HepG2 (cell line): ENCODE measurements around the gene CD300LG. TPM values are rescaled to one million over a fixed set of nuclear protein-coding genes. Genes with fewer than 3 reads are reported as not detected.

ENCODE experiments used
- ATAC-seq: fragments of 200-7000 bp; cut with Tn5 transposase; 3 replicates; pipeline ENCODE4 v1.9.1; 2020; ENCODE audit warnings: mild to moderate bottlenecking, moderate library complexity
- BruUV-seq: library from RNA; stranded (reverse); fragments of 400-500 nt; replicated peaks from 2 replicates; lab custom pipeline; 2021; lab: Mats Ljungman, UMichigan
- CTCF ChIA-PET: fragments of 300-600 bp; formaldehyde crosslinking; extraction: SDS; loops from one replicate; lab custom pipeline; 2021; ENCODE audit warnings: low total read pairs, inconsistent platforms, low intra/inter-chr PET ratio; lab: Yijun Ruan, JAX
- POLR2A ChIA-PET: fragments of 350-600 bp; sonication (Branson Sonifier 250); formaldehyde crosslinking; loops from one replicate; lab custom pipeline; 2020; ENCODE audit warnings: antibody characterized with exemption, inconsistent platforms; lab: Yijun Ruan, JAX
- DNase-seq: peaks from one replicate; pipeline ENCODE4 v3.0.0-alpha.2; 2015; ENCODE audit warnings: low spot score
- FAIRE-seq: peaks from 3 replicates; lab custom pipeline; 2011; peaks lifted over from hg19 to GRCh38; lab: Jason Lieb, UNC
- H2AFZ ChIP-seq: one replicate; pipeline ENCODE4 v1.6.1; 2011; ENCODE audit warnings: low read length, inconsistent platforms
- H3K27ac ChIP-seq: fragments of 300-600 bp; 3 replicates; pipeline ENCODE4 v1.8.0; 2011; ENCODE audit warnings: mixed run types, mild to moderate bottlenecking, mixed read lengths, low read length, inconsistent platforms; ENCODE audit not compliant: insufficient read depth; ENCODE audit errors: extremely low read length
- H3K27me3 ChIP-seq, 2 experiments: fragments of 200-600 bp in 1 of 2; 2 replicates in 1 of 2; 3 replicates in 1 of 2; pipeline versions ENCODE4 v1.6.0 to v1.8.0; 2011; ENCODE audit warnings: low read length in 2 of 2, mild to moderate bottlenecking in 2 of 2, moderate library complexity in 2 of 2, inconsistent platforms in 1 of 2; ENCODE audit not compliant: insufficient read depth in 2 of 2, control insufficient read depth in 1 of 2
- H3K36me3 ChIP-seq, 2 experiments: fragments of 200-600 bp in 1 of 2; replicated peaks in 1 of 2; 2 replicates in 1 of 2; 3 replicates in 1 of 2; pipeline versions ENCODE4 v1.5.1 to v1.8.0; 2011; ENCODE audit warnings: low read length in 2 of 2, inconsistent platforms in 1 of 2; ENCODE audit not compliant: insufficient read depth in 2 of 2, control insufficient read depth in 1 of 2
- H3K4me1 ChIP-seq: 2 replicates; pipeline ENCODE4 v1.5.1; 2012; ENCODE audit warnings: low read length, inconsistent platforms; ENCODE audit not compliant: insufficient read depth
- H3K4me2 ChIP-seq: 2 replicates; pipeline ENCODE4 v1.6.0; 2011; ENCODE audit warnings: low read depth, low read length, inconsistent platforms
- H3K4me3 ChIP-seq, 3 experiments: fragments of 200-600 bp in 1 of 3; sonication (generic), shearing (Covaris generic) in 1 of 3; replicated peaks in 1 of 3; 2 replicates each; pipeline ENCODE4 v1.5.1; 2011 to 2016; ENCODE audit warnings: low read length in 3 of 3, inconsistent platforms in 2 of 3, low read depth in 2 of 3, mild to moderate bottlenecking in 2 of 3, control low read depth in 1 of 3, mixed read lengths in 1 of 3; ENCODE audit not compliant: insufficient read depth in 1 of 3
- H3K79me2 ChIP-seq: one replicate; pipeline ENCODE4 v1.6.1; 2011; ENCODE audit warnings: low read length, inconsistent platforms; ENCODE audit not compliant: insufficient read depth
- H3K9ac ChIP-seq: 2 replicates; pipeline ENCODE4 v1.6.0; 2011; ENCODE audit warnings: mild to moderate bottlenecking, low read depth, low read length, inconsistent platforms; ENCODE audit not compliant: insufficient read depth
- H3K9me3 ChIP-seq: 2 replicates; pipeline ENCODE4 v1.5.1; 2012; ENCODE audit warnings: mild to moderate bottlenecking, low read length
- H4K20me1 ChIP-seq: 2 replicates; pipeline ENCODE4 v1.6.0; 2011; ENCODE audit warnings: inconsistent platforms, mild to moderate bottlenecking, low read length, moderate library complexity; ENCODE audit not compliant: insufficient read depth
- ARHGAP35 ChIP-seq: sonication (generic); formaldehyde crosslinking; IDR thresholded peaks from 2 replicates; pipeline ENCODE4 v1.9.0; 2022; ENCODE audit warnings: mild to moderate bottlenecking, inconsistent platforms, moderate library complexity, missing genetic modification reagents, borderline replicate concordance
- FOXK1 ChIP-seq: sonication (generic); formaldehyde crosslinking; IDR thresholded peaks from 2 replicates; pipeline ENCODE4 v1.4.0; 2020; ENCODE audit warnings: low read depth, missing genetic modification reagents, borderline replicate concordance
- FOXO4 ChIP-seq: sonication (generic); formaldehyde crosslinking; conservative IDR thresholded peaks from 2 replicates; pipeline ENCODE4 v1.8.1; 2023; ENCODE audit warnings: missing genetic modification reagents
- HCFC1 ChIP-seq: fragments of 150-350 bp; IDR thresholded peaks from 2 replicates; pipeline ENCODE4 v1.6.1; 2014; ENCODE audit warnings: low read depth, low read length
- NAIF1 ChIP-seq: sonication (generic); formaldehyde crosslinking; IDR thresholded peaks from 2 replicates; pipeline ENCODE4 v1.5.0; 2020; ENCODE audit warnings: mild to moderate bottlenecking, missing genetic modification reagents, borderline replicate concordance
- NCOA1 ChIP-seq: sonication (generic); formaldehyde crosslinking; IDR thresholded peaks from 2 replicates; pipeline ENCODE4 v1.9.0; 2021; ENCODE audit warnings: missing genetic modification reagents
- RNF219 ChIP-seq: sonication (generic); formaldehyde crosslinking; IDR thresholded peaks from 2 replicates; pipeline ENCODE4 v1.5.0; 2020; ENCODE audit warnings: mild to moderate bottlenecking, missing genetic modification reagents
- TMF1 ChIP-seq: sonication (generic); formaldehyde crosslinking; IDR thresholded peaks from 2 replicates; pipeline ENCODE4 v1.8.1; 2022; ENCODE audit warnings: low read depth, missing genetic modification reagents
- ZGPAT ChIP-seq: IDR thresholded peaks from 2 replicates; pipeline ENCODE4 v1.6.1; 2016; ENCODE audit warnings: mild to moderate bottlenecking
- ZNF292 ChIP-seq: sonication (generic); formaldehyde crosslinking; IDR thresholded peaks from 2 replicates; pipeline ENCODE4 v1.8.1; 2022; ENCODE audit warnings: mild to moderate bottlenecking, low read depth, missing genetic modification reagents, borderline replicate concordance
- ZNF512 ChIP-seq: sonication (generic); formaldehyde crosslinking; IDR thresholded peaks from 2 replicates; pipeline ENCODE4 v1.4.0; 2020; ENCODE audit warnings: mild to moderate bottlenecking, missing genetic modification reagents
- ZNF674 ChIP-seq: sonication (generic); formaldehyde crosslinking; IDR thresholded peaks from 2 replicates; pipeline ENCODE4 v1.5.0; 2020; ENCODE audit warnings: low read depth, mild to moderate bottlenecking, missing genetic modification reagents
- WGBS: methylation state at CpG from one replicate; pipeline ENCODE4 v1.1.6; 2017; ENCODE audit warnings: low lambda C conversion rate; 5-methylcytosine and 5-hydroxymethylcytosine counted together
- in situ Hi-C: cut with HindIII; loops from 2 replicates; pipeline ENCODE4 v1.10.0; 2017; ENCODE audit warnings: low pct_unique_long_range_greater_than_20kb; ENCODE audit not compliant: extremely low pct_ligation_motif_present
- intact Hi-C: fragments of 100-400 bp; cut with micrococcal nuclease; formaldehyde crosslinking; loops from one replicate; pipeline ENCODE4 v1.10.0; 2022; ENCODE audit not compliant: unreplicated experiment
- polyA plus RNA-seq, 8 experiments: library from polyadenylated mRNA; depleted of rRNA in 3 of 8; stranded (reverse) in 7 of 8; unstranded in 1 of 8; fragments of >200 nt; fragmentation: Illumina TruSeq in 4 of 8; extraction: Trizol in 4 of 8; gene quantifications; 2 replicates each; pipeline versions ENCODE4 v1.2.1 to v1.2.3, GENCODE V29; 2011 to 2016; ENCODE audit warnings: low read depth in 4 of 8, missing spikeins in 1 of 8, mixed read lengths in 1 of 8; ENCODE audit not compliant: insufficient read depth in 1 of 8
- total RNA-seq, 5 experiments: library from RNA; depleted of rRNA; stranded (reverse); fragments of >200 nt; fragmentation: Illumina TruSeq; extraction: Trizol; gene quantifications; 2 replicates each; pipeline ENCODE4 v1.2.3, GENCODE V29; 2016; ENCODE audit warnings: low read depth in 1 of 5

The CD300LG gene
- total and polyA plus RNA-seq, 2 of the 13 experiments (the other 11 are each of a cell fraction or from before 2014, with no cell fraction given): not detected

GRCh38 chr17:43856141-43856540 lies 9.2 kb downstream of the CD300LG start:
- DNase-seq (no peak), FAIRE-seq (no peak), ATAC-seq (no peak)
- 53% methylated on average over 3 of the region's 3 CpGs for WGBS
- TF ChIP-seq NCOA1 (CRISPR knock-in tag): no peak
- TF ChIP-seq ZGPAT (CRISPR knock-in tag): no peak
- Histone ChIP-seq H3K4me3 (no peak overlapping the region), H4K20me1 (no peaks in the 10 kb centered on the region), H2AFZ (no peak overlapping the region), H3K27ac (no peak overlapping the region), H3K9ac (no peak overlapping the region), H3K79me2 (no peaks in the 10 kb centered on the region), H3K4me1 (peaks cover 6% of the 10 kb centered on the region; the same call in 1 of the 2 replicates), H3K4me2 (no peak overlapping the region), H3K36me3 (no peaks in the 10 kb centered on the region), H3K27me3 (peaks cover 10 to 87% of the 10 kb centered on the region in 2 experiments; a peak in 3 of 5 replicates), H3K9me3 (no peaks in the 10 kb centered on the region)
- in situ Hi-C loops (no loop called here), intact Hi-C loops (no loop called here)
- POLR2A ChIA-PET: no interaction called here
- CTCF ChIA-PET: no interaction called here
- BruUV-seq: no TSS peak

GRCh38 chr17:43857141-43857540 lies 10.2 kb downstream of the CD300LG start:
- intact Hi-C loops: no loop called here
- Histone ChIP-seq H3K4me2 (no peak overlapping the region), H3K27me3 (peaks cover 12 to 93% of the 10 kb centered on the region in 2 experiments; a peak in 4 of 5 replicates), H3K27ac (no peak overlapping the region), H3K79me2 (no peaks in the 10 kb centered on the region), H3K4me3 (no peak overlapping the region), H3K36me3 (no peaks in the 10 kb centered on the region), H3K4me1 (peaks cover 6% of the 10 kb centered on the region; the same call in 1 of the 2 replicates), H4K20me1 (no peaks in the 10 kb centered on the region), H3K9me3 (no peaks in the 10 kb centered on the region), H3K9ac (no peak overlapping the region), H2AFZ (no peak overlapping the region)
- CTCF ChIA-PET: no interaction called here
- BruUV-seq: no TSS peak
- no peak for DNase-seq
- FAIRE-seq: no peak
- POLR2A ChIA-PET: no interaction called here
- ATAC-seq: no peak
- in situ Hi-C loops: no loop called here
- WGBS: 0% methylated on average over 1 of the region's 5 CpGs
- TF ChIP-seq FOXK1 (CRISPR knock-in tag) (no peak), TMF1 (no peak), ARHGAP35 (CRISPR knock-in tag) (no peak), HCFC1 (no peak), RNF219 (CRISPR knock-in tag) (no peak), ZNF674 (no peak), ZNF292 (CRISPR knock-in tag) (no peak), NAIF1 (CRISPR knock-in tag) (no peak), ZNF512 (no peak), FOXO4 (CRISPR knock-in tag) (no peak)
